Measurements from ENCODE around the gene TNF. TPM values are rescaled to one million over a fixed set of nuclear protein-coding genes. Genes with fewer than 3 reads are reported as not detected.

The TNF gene
- total RNA-seq, result 13.9 and 14.2 TPM in 2 replicates

DNA sequence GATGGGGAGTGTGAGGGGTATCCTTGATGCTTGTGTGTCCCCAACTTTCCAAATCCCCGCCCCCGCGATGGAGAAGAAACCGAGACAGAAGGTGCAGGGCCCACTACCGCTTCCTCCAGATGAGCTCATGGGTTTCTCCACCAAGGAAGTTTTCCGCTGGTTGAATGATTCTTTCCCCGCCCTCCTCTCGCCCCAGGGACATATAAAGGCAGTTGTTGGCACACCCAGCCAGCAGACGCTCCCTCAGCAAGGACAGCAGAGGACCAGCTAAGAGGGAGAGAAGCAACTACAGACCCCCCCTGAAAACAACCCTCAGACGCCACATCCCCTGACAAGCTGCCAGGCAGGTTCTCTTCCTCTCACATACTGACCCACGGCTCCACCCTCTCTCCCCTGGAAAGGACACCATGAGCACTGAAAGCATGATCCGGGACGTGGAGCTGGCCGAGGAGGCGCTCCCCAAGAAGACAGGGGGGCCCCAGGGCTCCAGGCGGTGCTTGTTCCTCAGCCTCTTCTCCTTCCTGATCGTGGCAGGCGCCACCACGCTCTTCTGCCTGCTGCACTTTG is at the start of gene TNF:
Gene TNF, plus strand, starts transcription at position 231 of the 567 bp plus-strand sequence. Its CDS starts 177 bp downstream, at position 408.
- peak within 1 kb of the TSS; percentile 36 for H3K4me3 ChIP-seq (ENCODE audit: low read depth, low read length)
- no peak for DNase-seq (ENCODE audit: low read depth)
- TF ChIP-seq, protein P1, sequence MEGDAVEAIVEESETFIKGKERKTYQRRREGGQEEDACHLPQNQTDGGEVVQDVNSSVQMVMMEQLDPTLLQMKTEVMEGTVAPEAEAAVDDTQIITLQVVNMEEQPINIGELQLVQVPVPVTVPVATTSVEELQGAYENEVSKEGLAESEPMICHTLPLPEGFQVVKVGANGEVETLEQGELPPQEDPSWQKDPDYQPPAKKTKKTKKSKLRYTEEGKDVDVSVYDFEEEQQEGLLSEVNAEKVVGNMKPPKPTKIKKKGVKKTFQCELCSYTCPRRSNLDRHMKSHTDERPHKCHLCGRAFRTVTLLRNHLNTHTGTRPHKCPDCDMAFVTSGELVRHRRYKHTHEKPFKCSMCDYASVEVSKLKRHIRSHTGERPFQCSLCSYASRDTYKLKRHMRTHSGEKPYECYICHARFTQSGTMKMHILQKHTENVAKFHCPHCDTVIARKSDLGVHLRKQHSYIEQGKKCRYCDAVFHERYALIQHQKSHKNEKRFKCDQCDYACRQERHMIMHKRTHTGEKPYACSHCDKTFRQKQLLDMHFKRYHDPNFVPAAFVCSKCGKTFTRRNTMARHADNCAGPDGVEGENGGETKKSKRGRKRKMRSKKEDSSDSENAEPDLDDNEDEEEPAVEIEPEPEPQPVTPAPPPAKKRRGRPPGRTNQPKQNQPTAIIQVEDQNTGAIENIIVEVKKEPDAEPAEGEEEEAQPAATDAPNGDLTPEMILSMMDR (conservative IDR thresholded peaks at IDR 0.05; ENCODE audit: low read depth, low read length), result no peak

GRCh38 chr6:31525932-31526591 is 49.3 kb upstream of the TNF start:
- no peak overlapping the region for H3K4me3 ChIP-seq (ENCODE audit: low read depth, low read length)
- TF ChIP-seq, protein P1 (conservative IDR thresholded peaks at IDR 0.05; ENCODE audit: low read depth, low read length), result no peak
- no peak for DNase-seq (ENCODE audit: low read depth)

DNA sequence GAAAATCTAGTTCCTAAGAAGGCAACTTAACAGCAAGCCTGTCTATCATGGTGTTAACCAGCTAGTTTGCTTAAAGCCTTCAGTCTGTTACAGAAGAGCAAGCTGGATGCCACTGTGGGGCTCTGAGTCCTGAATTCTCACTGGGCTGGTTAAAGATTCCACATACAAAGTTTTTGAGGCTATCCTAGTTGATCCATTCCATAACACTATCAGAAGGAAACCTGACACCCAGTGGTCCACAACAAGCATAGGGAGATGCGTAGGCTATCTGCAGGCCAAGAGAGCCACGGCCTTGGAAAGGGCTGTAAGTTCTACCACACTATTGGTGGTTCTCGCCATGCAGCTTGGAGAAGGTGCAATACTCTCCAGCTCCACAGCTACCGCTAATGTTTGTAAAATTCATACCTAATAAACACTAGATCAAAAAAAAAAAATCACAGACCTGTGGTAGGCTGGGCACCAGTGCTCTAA is 47.0 kb upstream of the TNF start:
- no peak for DNase-seq (ENCODE audit: low read depth)
- H3K4me3 ChIP-seq (ENCODE audit: low read depth, low read length), result no peak overlapping the region
- TF ChIP-seq, protein P1 (conservative IDR thresholded peaks at IDR 0.05; ENCODE audit: low read depth, low read length), result no peak

DNA sequence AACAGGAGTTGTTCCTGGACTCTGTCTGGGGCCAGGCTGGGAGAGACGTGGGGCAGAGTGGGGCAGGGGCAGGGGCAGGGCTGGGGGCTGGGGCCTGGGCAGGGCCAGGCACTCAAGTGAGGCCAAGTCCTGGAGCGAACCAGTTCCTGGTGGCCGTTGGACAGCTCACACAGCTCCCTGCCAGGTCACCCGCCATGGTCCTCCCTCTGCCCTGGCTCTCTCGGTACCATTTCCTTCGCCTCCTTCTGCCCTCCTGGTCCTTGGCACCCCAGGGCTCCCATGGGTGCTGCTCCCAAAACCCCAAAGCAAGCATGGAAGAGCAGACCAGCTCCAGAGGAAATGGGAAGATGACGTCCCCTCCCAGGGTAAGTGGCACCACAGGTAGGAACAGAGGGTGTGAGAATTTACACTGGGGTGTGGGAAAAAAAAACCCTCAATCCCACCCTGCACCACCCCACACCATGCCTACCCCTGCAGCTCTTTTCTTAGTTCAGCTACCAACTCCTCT is 46.5 kb upstream of the TNF start, which contains the start of gene MCCD1:
Gene MCCD1, plus strand, starts transcription at position 142 of the 508 bp plus-strand sequence. Its CDS starts 53 bp downstream, at position 195.
- no peak within 1 kb of the TSS for H3K4me3 ChIP-seq (ENCODE audit: low read depth, low read length)
- TF ChIP-seq, protein P1 (conservative IDR thresholded peaks at IDR 0.05; ENCODE audit: low read depth, low read length), result no peak

DNA sequence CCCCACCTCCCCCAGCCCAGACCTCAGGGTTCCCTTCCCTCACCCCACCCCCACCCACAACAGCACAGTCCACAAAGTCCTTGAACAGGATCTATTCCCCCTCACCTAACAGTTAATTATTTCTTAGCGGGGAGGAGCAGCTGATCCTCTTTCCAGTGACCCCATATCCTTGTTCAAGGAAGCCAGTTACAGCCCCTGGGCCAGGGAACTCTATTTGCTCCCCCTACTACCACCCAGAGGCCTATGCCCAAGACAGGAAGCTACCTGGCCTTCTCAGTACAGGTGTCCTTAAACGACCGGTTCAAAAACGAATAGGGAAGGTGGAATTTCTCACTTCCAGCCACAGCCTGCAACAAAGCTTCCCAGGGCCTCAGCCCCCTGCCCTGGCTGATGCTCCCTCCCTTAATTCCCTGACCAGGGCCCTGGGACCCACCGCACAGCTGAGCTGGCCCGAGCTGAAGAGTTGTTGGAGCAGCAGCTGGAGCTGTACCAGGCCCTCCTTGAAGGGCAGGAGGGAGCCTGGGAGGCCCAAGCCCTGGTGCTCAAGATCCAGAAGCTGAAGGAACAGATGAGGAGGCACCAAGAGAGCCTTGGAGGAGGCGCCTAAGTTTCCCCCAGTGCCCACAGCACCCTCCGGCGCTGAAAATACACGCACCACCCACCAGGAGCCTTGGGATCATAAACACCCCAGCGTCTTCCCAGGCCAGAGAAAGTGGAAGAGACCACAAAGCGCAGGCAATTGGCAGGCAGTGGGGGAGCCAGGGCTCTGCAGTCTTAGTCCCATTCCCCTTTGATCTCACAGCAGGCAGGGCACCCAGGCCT is 45.8 kb upstream of the TNF start:
- TF ChIP-seq, protein P1 (conservative IDR thresholded peaks at IDR 0.05; ENCODE audit: low read depth, low read length), result no peak
- no peak overlapping the region for H3K4me3 ChIP-seq (ENCODE audit: low read depth, low read length)
- DNase-seq (ENCODE audit: low read depth), result no peak

More for the DNA sequence above, 46.5 kb upstream of the TNF start, which contains the start of gene MCCD1:
- DNase-seq (ENCODE audit: low read depth), result no peak

DNA sequence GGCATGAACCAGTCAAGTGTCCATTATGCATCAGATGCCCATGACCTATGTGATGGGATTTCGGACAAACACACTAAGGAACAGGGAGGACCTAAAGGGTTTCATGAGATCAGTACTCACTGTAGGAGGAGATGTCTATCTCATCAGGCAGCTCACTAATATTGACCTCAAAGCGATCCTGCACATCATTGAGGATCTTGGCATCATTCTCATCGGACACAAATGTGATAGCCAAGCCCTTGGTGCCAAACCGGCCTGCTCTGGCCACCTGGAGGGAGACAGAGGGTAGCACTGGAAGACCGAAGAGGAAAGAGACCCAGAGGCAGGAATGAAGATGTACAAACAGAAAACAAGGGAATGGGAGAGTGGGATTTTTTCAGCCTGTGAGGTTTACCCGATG is 44.7 kb upstream of the TNF start:
- no peak overlapping the region for H3K4me3 ChIP-seq (ENCODE audit: low read depth, low read length)
- no peak for DNase-seq (ENCODE audit: low read depth)
- TF ChIP-seq, protein P1 (conservative IDR thresholded peaks at IDR 0.05; ENCODE audit: low read depth, low read length), result no peak
